ENCODE results near the gene HERPUD1. TPM values are rescaled to one million over a fixed set of nuclear protein-coding genes. Genes with fewer than 3 reads are reported as not detected.

Gene HERPUD1
- total and polyA plus RNA-seq, 2 experiments from 2014 or later, result 40.5 to 116 TPM

DNA sequence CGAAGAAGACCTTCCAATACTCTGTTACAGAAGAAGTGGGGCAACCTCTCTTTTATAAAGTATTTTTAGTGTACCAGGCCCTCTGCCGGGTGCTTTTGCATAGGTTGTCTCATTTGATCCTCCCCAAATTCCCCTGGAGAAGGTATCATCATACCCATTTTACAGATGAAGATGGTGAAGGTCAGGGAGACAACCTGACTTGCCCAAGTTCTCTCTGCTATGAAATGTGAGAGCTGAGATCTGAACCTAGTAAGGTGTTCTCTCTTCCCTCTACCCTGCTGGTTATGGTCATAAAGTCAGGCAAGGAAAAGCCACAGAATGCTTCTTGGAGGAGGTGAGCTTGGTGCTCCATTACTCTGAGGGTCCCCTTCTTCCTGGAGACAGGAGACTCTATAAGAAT lies 28.1 kb upstream of the HERPUD1 start:
- TF ChIP-seq, protein P1, sequence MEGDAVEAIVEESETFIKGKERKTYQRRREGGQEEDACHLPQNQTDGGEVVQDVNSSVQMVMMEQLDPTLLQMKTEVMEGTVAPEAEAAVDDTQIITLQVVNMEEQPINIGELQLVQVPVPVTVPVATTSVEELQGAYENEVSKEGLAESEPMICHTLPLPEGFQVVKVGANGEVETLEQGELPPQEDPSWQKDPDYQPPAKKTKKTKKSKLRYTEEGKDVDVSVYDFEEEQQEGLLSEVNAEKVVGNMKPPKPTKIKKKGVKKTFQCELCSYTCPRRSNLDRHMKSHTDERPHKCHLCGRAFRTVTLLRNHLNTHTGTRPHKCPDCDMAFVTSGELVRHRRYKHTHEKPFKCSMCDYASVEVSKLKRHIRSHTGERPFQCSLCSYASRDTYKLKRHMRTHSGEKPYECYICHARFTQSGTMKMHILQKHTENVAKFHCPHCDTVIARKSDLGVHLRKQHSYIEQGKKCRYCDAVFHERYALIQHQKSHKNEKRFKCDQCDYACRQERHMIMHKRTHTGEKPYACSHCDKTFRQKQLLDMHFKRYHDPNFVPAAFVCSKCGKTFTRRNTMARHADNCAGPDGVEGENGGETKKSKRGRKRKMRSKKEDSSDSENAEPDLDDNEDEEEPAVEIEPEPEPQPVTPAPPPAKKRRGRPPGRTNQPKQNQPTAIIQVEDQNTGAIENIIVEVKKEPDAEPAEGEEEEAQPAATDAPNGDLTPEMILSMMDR (IDR thresholded peaks at IDR 0.05; ENCODE audit: low read depth, low read length), result no peak
- H3K9me3 ChIP-seq (ENCODE audit: low read depth), result no peaks in the 10 kb centered on the region
- H3K27ac ChIP-seq, result no peak overlapping the region
- no peaks in the 10 kb centered on the region for H3K27me3 ChIP-seq
- no peak for DNase-seq (ENCODE audit: low read depth in 1 of 2, low spot score in 1 of 2)
- H3K36me3 ChIP-seq, result no peaks in the 10 kb centered on the region
- peaks cover 5% of the 10 kb centered on the region for H3K4me1 ChIP-seq (ENCODE audit: low read depth)
- H3K4me3 ChIP-seq, result no peak overlapping the region

DNA sequence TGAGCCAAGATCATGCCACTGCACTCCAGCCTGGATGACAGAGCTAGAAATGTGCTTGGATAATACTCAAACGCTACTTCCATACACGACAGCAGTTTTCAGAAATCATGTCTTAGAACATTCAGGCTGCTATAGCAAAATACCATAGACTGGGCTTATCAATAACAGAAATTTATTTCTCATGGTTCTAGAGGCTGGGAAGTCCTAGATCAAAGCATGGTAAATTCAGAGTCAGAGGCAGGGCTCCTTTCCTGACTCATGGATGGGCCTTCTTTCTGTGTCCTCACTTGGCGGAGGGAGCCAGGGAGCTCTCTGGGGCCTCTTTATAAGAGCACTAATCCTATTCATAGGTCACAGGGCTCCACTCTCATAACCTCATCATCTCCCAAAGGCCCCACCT lies 24.5 kb upstream of the HERPUD1 start:
- TF ChIP-seq, protein P1 (IDR thresholded peaks at IDR 0.05; ENCODE audit: low read depth, low read length), result no peak
- Histone ChIP-seq H3K4me3 (no peak overlapping the region), H3K36me3 (no peaks in the 10 kb centered on the region), H3K27me3 (no peaks in the 10 kb centered on the region), H3K4me1 (ENCODE audit: low read depth) (peaks cover 7% of the 10 kb centered on the region), H3K27ac (no peak overlapping the region), H3K9me3 (ENCODE audit: low read depth) (no peaks in the 10 kb centered on the region)
- DNase-seq (ENCODE audit: low read depth in 1 of 2, low spot score in 1 of 2), result no peak

DNA sequence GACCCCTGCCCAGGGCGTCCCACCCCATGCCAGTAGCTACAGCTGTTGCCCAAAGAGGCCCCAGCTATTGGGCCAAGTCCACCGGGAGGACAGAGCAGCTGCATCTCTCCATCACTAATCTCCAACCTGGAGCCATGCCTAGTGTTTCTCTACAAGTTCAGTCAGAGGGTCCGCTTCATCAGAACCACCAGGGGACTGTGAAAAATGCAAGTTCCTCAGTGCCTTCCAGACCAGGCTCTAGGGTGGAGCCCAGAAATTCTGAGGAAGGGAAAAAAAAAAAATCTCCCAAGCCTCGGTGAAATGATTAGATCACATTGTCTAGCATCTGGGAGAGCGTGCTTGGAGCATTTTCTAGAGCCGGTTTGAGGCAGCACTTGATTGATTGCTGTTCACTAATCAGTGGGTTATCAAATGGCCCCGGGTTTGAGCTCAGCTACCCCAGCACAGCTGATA lies 22.4 kb upstream of the HERPUD1 start:
- no peak overlapping the region for H3K4me3 ChIP-seq
- no peaks in the 10 kb centered on the region for H3K9me3 ChIP-seq (ENCODE audit: low read depth)
- no peaks in the 10 kb centered on the region for H3K27me3 ChIP-seq
- H3K36me3 ChIP-seq, result no peaks in the 10 kb centered on the region
- DNase-seq (ENCODE audit: low read depth in 1 of 2, low spot score in 1 of 2), result no peak
- TF ChIP-seq, protein P1 (IDR thresholded peaks at IDR 0.05; ENCODE audit: low read depth, low read length), result no peak
- no peak overlapping the region for H3K27ac ChIP-seq
- H3K4me1 ChIP-seq (ENCODE audit: low read depth), result peaks cover 10% of the 10 kb centered on the region

DNA sequence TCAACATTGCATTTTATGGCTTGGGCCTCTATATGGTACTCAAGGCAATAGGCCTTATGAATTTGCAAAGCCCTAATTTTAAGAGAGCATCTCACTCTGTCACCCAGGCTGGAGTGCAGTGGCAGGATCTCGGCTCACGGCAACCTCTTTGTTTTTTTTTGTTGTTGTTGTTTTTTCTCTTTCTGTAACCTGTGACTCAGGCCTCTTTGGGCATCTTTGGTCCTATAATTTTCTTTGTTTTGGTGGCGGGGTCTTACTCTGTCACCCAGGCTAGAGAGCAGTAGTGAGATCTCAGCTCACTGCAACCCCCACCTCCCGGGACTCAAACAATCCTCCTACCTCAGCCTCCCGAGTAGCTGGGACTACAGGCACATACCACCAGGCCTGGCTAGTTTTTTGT lies 21.8 kb upstream of the HERPUD1 start:
- no peak overlapping the region for H3K27ac ChIP-seq
- H3K4me1 ChIP-seq (ENCODE audit: low read depth), result peaks cover 10% of the 10 kb centered on the region
- no peaks in the 10 kb centered on the region for H3K9me3 ChIP-seq (ENCODE audit: low read depth)
- TF ChIP-seq, protein P1 (IDR thresholded peaks at IDR 0.05; ENCODE audit: low read depth, low read length), result no peak
- H3K27me3 ChIP-seq, result no peaks in the 10 kb centered on the region
- no peak overlapping the region for H3K4me3 ChIP-seq
- H3K36me3 ChIP-seq, result no peaks in the 10 kb centered on the region
- no peak for DNase-seq (ENCODE audit: low read depth in 1 of 2, low spot score in 1 of 2)

DNA sequence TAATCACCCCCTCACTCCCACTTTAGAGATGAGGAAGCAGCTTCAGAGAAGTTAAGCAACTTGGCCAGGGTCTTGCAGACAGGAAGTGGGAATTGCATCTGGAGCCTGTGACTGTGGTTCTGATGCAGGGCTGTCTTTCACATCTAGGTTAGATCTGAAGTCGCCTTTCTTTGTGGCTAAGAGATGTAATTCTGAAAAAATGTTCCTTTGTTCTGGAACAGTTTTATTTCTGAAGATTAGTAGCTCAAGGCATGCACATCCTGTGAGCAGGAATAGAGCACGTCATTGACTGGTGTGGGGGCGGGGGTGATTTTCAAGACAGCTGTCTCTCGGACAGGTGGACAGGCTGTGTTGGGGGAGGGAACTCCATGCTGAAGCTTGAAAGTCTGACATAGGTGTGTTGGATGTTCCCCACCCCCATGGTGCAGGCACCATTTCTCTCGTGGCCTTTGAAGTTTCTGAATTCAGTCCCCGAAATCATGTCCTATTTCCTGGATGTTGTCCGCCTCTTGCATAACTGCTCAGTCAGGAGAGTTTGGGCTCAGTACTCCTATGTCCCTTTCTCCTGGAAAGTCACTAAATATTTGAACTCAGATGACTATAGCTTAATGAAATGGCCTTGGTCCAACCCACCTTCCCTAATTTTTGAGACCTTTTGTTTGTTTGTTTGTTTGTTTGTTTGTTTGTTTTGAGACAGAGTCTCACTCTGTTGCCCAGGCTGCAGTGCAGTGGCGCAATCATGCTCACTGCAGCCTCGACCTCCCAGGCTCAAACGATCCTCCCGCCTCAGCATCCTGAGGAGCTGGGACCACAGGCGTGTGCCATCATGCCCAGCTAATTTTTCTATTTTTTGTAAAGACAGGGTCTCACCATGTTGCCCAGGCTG lies 21.0 kb upstream of the HERPUD1 start:
- H3K36me3 ChIP-seq, result no peaks in the 10 kb centered on the region
- H3K27ac ChIP-seq, result no peak overlapping the region
- H3K4me3 ChIP-seq, result no peak overlapping the region
- no peaks in the 10 kb centered on the region for H3K27me3 ChIP-seq
- DNase-seq (ENCODE audit: low read depth in 1 of 2, low spot score in 1 of 2), result peak in 1 of 2 donors; percentile 93
- no peaks in the 10 kb centered on the region for H3K9me3 ChIP-seq (ENCODE audit: low read depth)
- H3K4me1 ChIP-seq (ENCODE audit: low read depth), result peaks cover 10% of the 10 kb centered on the region
- TF ChIP-seq, protein P1 (IDR thresholded peaks at IDR 0.05; ENCODE audit: low read depth, low read length), result no peak

All from cardiac muscle cell (in vitro differentiated cells and primary cell).